ENCODE results near the gene OCEL1. TPM values are rescaled to one million over a fixed set of nuclear protein-coding genes. Genes with fewer than 3 reads are reported as not detected.

Gene OCEL1
- total and polyA plus RNA-seq, 2 of the 13 experiments (the other 11 are each of a cell fraction or from before 2014, with no cell fraction given): 10.6 to 17.2 TPM

- TF ChIP-seq, protein P1, sequence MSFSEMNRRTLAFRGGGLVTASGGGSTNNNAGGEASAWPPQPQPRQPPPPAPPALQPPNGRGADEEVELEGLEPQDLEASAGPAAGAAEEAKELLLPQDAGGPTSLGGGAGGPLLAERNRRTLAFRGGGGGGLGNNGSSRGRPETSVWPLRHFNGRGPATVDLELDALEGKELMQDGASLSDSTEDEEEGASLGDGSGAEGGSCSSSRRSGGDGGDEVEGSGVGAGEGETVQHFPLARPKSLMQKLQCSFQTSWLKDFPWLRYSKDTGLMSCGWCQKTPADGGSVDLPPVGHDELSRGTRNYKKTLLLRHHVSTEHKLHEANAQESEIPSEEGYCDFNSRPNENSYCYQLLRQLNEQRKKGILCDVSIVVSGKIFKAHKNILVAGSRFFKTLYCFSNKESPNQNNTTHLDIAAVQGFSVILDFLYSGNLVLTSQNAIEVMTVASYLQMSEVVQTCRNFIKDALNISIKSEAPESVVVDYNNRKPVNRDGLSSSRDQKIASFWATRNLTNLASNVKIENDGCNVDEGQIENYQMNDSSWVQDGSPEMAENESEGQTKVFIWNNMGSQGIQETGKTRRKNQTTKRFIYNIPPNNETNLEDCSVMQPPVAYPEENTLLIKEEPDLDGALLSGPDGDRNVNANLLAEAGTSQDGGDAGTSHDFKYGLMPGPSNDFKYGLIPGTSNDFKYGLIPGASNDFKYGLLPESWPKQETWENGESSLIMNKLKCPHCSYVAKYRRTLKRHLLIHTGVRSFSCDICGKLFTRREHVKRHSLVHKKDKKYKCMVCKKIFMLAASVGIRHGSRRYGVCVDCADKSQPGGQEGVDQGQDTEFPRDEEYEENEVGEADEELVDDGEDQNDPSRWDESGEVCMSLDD (CRISPR knock-in tag; IDR thresholded peaks at IDR 0.05; ENCODE audit: borderline replicate concordance): peak; percentile 51; the same call in 1 of the 2 replicates
- TF ChIP-seq KDM3A (CRISPR knock-in tag; IDR thresholded peaks at IDR 0.05; ENCODE audit: low read depth) (peak; percentile 58; the same call in 1 of the 2 replicates), FOXC1 (CRISPR knock-in tag; IDR thresholded peaks at IDR 0.05; ENCODE audit: borderline replicate concordance) (no peak; the same call in 1 of the 2 replicates), GLI4 (CRISPR knock-in tag; IDR thresholded peaks at IDR 0.05; ENCODE audit: borderline replicate concordance) (no peak), TBX2 (CRISPR knock-in tag; IDR thresholded peaks at IDR 0.05; ENCODE audit: borderline replicate concordance) (peak; percentile 84), USF2 (IDR thresholded peaks at IDR 0.05; ENCODE audit: low read depth, low read length) (no peak), USF2 (CRISPR knock-in tag; IDR thresholded peaks at IDR 0.05; ENCODE audit: borderline replicate concordance) (no peak; the same call in 1 of the 2 replicates), MEIS1 (CRISPR knock-in tag; IDR thresholded peaks at IDR 0.05; ENCODE audit: borderline replicate concordance) (peak; percentile 45; the same call in 1 of the 2 replicates), ZNF788 (CRISPR knock-in tag; IDR thresholded peaks at IDR 0.05; ENCODE audit: borderline replicate concordance) (peak; percentile 74; the same call in 1 of the 2 replicates), ZNF12 (CRISPR knock-in tag; IDR thresholded peaks at IDR 0.05) (no peak), MIER2 (CRISPR knock-in tag; IDR thresholded peaks at IDR 0.05) (no peak), ARNTL (CRISPR knock-in tag; IDR thresholded peaks at IDR 0.05) (no peak; the same call in 1 of the 2 replicates), ZFP36L2 (CRISPR knock-in tag; IDR thresholded peaks at IDR 0.05) (no peak), ZNF333 (CRISPR knock-in tag; IDR thresholded peaks at IDR 0.05; ENCODE audit: borderline replicate concordance) (no peak), ZNF251 (CRISPR knock-in tag; IDR thresholded peaks at IDR 0.05) (no peak), ZNF556 (CRISPR knock-in tag; IDR thresholded peaks at IDR 0.05; ENCODE audit: borderline replicate concordance) (peak; percentile 23; the same call in 1 of the 2 replicates), MYC (CRISPR knock-in tag; IDR thresholded peaks at IDR 0.05; ENCODE audit: borderline replicate concordance) (peak; percentile 82; the same call in 1 of the 2 replicates), ZNF432 (CRISPR knock-in tag; IDR thresholded peaks at IDR 0.05; ENCODE audit: borderline replicate concordance) (no peak)
- TF ChIP-seq, protein P2, sequence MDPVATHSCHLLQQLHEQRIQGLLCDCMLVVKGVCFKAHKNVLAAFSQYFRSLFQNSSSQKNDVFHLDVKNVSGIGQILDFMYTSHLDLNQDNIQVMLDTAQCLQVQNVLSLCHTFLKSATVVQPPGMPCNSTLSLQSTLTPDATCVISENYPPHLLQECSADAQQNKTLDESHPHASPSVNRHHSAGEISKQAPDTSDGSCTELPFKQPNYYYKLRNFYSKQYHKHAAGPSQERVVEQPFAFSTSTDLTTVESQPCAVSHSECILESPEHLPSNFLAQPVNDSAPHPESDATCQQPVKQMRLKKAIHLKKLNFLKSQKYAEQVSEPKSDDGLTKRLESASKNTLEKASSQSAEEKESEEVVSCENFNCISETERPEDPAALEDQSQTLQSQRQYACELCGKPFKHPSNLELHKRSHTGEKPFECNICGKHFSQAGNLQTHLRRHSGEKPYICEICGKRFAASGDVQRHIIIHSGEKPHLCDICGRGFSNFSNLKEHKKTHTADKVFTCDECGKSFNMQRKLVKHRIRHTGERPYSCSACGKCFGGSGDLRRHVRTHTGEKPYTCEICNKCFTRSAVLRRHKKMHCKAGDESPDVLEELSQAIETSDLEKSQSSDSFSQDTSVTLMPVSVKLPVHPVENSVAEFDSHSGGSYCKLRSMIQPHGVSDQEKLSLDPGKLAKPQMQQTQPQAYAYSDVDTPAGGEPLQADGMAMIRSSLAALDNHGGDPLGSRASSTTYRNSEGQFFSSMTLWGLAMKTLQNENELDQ (CRISPR knock-in tag; IDR thresholded peaks at IDR 0.05; ENCODE audit: borderline replicate concordance): no peak
- TF ChIP-seq, protein P3, sequence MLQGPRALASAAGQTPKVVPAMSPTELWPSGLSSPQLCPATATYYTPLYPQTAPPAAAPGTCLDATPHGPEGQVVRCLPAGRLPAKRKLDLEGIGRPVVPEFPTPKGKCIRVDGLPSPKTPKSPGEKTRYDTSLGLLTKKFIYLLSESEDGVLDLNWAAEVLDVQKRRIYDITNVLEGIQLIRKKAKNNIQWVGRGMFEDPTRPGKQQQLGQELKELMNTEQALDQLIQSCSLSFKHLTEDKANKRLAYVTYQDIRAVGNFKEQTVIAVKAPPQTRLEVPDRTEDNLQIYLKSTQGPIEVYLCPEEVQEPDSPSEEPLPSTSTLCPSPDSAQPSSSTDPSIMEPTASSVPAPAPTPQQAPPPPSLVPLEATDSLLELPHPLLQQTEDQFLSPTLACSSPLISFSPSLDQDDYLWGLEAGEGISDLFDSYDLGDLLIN (CRISPR knock-in tag; IDR thresholded peaks at IDR 0.05; ENCODE audit: borderline replicate concordance): no peak
These were observed at the start of gene OCEL1 (continued) for GRCh38 chr19:17226002-17226933.

Data from HepG2 (cell line).